Keratinocyte (primary cell): ENCODE results near the gene ACACA. TPM values are rescaled to one million over a fixed set of nuclear protein-coding genes. Genes with fewer than 3 reads are reported as not detected.

ENCODE experiments used
- DNase-seq: peaks from one replicate; pipeline ENCODE4 v3.0.0-alpha.2; 2011; ENCODE audit warnings: low read depth, missing footprints, low spot score
- FAIRE-seq: peaks from 2 replicates; lab custom pipeline; 2011; peaks lifted over from hg19 to GRCh38; lab: Jason Lieb, UNC
- H2AFZ ChIP-seq: 2 replicates; pipeline ENCODE4 v1.6.0; 2012; ENCODE audit warnings: low read length, control low read depth, inconsistent platforms; ENCODE audit not compliant: control insufficient read depth
- H3K27ac ChIP-seq: 2 replicates; pipeline ENCODE4 v1.5.1; 2011; ENCODE audit warnings: low read length; ENCODE audit not compliant: control insufficient read depth, insufficient read depth
- H3K27me3 ChIP-seq: 3 replicates; pipeline ENCODE4 v1.6.0; 2011; ENCODE audit warnings: low read length; ENCODE audit not compliant: control insufficient read depth, insufficient read depth; ENCODE audit errors: extremely low read depth
- H3K36me3 ChIP-seq, 2 experiments: 2 replicates in 1 of 2; 3 replicates in 1 of 2; pipeline ENCODE4 v1.5.1; 2011; ENCODE audit warnings: low read length in 2 of 2, mild to moderate bottlenecking in 1 of 2; ENCODE audit not compliant: control insufficient read depth in 2 of 2, insufficient read depth in 2 of 2; ENCODE audit errors: extremely low read depth in 1 of 2
- H3K4me1 ChIP-seq: 3 replicates; pipeline ENCODE4 v1.5.1; 2011; ENCODE audit warnings: low read length; ENCODE audit not compliant: control insufficient read depth, insufficient read depth; ENCODE audit errors: extremely low read depth
- H3K4me2 ChIP-seq: 3 replicates; pipeline ENCODE4 v1.6.0; 2011; ENCODE audit warnings: low read depth, low read length; ENCODE audit not compliant: control insufficient read depth, insufficient read depth; ENCODE audit errors: extremely low read depth
- H3K4me3 ChIP-seq, 3 experiments: fragments of 200-600 bp in 1 of 3; sonication (generic) in 1 of 3; 2 replicates in 2 of 3; 3 replicates in 1 of 3; pipeline ENCODE4 v1.5.1; 2011 to 2016; ENCODE audit warnings: low read length in 3 of 3, mild to moderate bottlenecking in 3 of 3, control low read depth in 2 of 3, inconsistent platforms in 1 of 3, low read depth in 1 of 3, mixed read lengths in 1 of 3, mixed run types in 1 of 3, moderate library complexity in 1 of 3; ENCODE audit not compliant: control insufficient read depth in 2 of 3, insufficient read depth in 2 of 3; ENCODE audit errors: extremely low read depth in 1 of 3
- H3K79me2 ChIP-seq: 2 replicates; pipeline ENCODE4 v1.6.0; 2012; ENCODE audit warnings: low read length; ENCODE audit not compliant: control insufficient read depth, insufficient read depth
- H3K9ac ChIP-seq: 3 replicates; pipeline ENCODE4 v1.6.0; 2011; ENCODE audit warnings: low read length; ENCODE audit not compliant: control insufficient read depth, insufficient read depth; ENCODE audit errors: extremely low read depth
- H3K9me1 ChIP-seq: 3 replicates; pipeline ENCODE4 v1.6.0; 2011; ENCODE audit warnings: low read length; ENCODE audit not compliant: control insufficient read depth, insufficient read depth; ENCODE audit errors: extremely low read depth
- H3K9me3 ChIP-seq: 2 replicates; pipeline ENCODE4 v1.5.1; 2012; ENCODE audit warnings: low read depth, low read length; ENCODE audit not compliant: control insufficient read depth
- H4K20me1 ChIP-seq: 3 replicates; pipeline ENCODE4 v1.6.0; 2011; ENCODE audit warnings: low read length; ENCODE audit not compliant: control insufficient read depth, insufficient read depth; ENCODE audit errors: extremely low read depth
- CTCF ChIP-seq, 3 experiments: IDR thresholded peaks in 1 of 3; conservative IDR thresholded peaks in 1 of 3; optimal IDR thresholded peaks in 1 of 3; 2 replicates in 2 of 3; 3 replicates in 1 of 3; pipeline versions ENCODE3 to v1.5.1; 2011; ENCODE audit warnings: low read length in 3 of 3, mild to moderate bottlenecking in 3 of 3, moderate library complexity in 2 of 3, control low read depth in 1 of 3, inconsistent platforms in 1 of 3; ENCODE audit not compliant: insufficient read depth in 2 of 3; ENCODE audit errors: extremely low read depth in 1 of 3
- EZH2 ChIP-seq: IDR thresholded peaks from one replicate; pipeline ENCODE4 v1.6.1; 2012; ENCODE audit warnings: inconsistent platforms, mild to moderate bottlenecking, low read length, moderate library complexity
- dilution Hi-C: fragments of 300-500 bp; cut with MboI; formaldehyde crosslinking; loops from one replicate; pipeline ENCODE4 v1.7.0; 2020; ENCODE audit warnings: low sequenced_read_pairs; ENCODE audit not compliant: extremely low pct_ligation_motif_present
- polyA plus RNA-seq, 5 experiments: library from polyadenylated mRNA; depleted of rRNA in 3 of 5; stranded (reverse) in 3 of 5; stranded (forward) in 1 of 5; unstranded in 1 of 5; fragments of >200 nt; gene quantifications; 1 replicate in 1 of 5; 2 replicates in 3 of 5; 3 replicates in 1 of 5; pipeline versions ENCODE4 v1.2.1 to v1.2.3, GENCODE V29; 2011 to 2012; ENCODE audit warnings: missing spikeins in 2 of 5, low read depth in 1 of 5, low replicate concordance in 1 of 5

The ACACA gene
- polyA plus RNA-seq, 1 donor (not counting 4 experiments of a cell fraction or from before 2014, with no cell fraction given): 85.8 TPM

GRCh38 chr17:37133136-37133535, 273.5 kb downstream of the ACACA start:
- Histone ChIP-seq H2AFZ (no peak overlapping the region), H3K9me3 (no peaks in the 10 kb centered on the region), H3K4me2 (no peak overlapping the region), H3K36me3 (peaks cover 17 to 29% of the 10 kb centered on the region in 2 experiments), H3K9ac (no peak overlapping the region), H3K4me1 (no peaks in the 10 kb centered on the region), H3K27me3 (no peaks in the 10 kb centered on the region), H4K20me1 (no peaks in the 10 kb centered on the region), H3K9me1 (no peaks in the 10 kb centered on the region), H3K27ac (no peak overlapping the region), H3K4me3 (no peak overlapping the region), H3K79me2 (no peaks in the 10 kb centered on the region)
- no peak for TF ChIP-seq CTCF (optimal IDR thresholded peaks at IDR 0.05 in 1 of 3, IDR thresholded peaks at IDR 0.05 in 1 of 3, conservative IDR thresholded peaks at IDR 0.05 in 1 of 3; ENCODE audit: extremely low read depth in 1 of 3, insufficient read depth in 2 of 3, low read length in 3 of 3)
- no peak for TF ChIP-seq EZH2
- DNase-seq: no peak
- FAIRE-seq: no peak
- dilution Hi-C loops: no loop called here

GRCh38 chr17:37131669-37132611, 274.7 kb downstream of the ACACA start:
- no peak overlapping the region for H3K4me2 ChIP-seq
- no peak overlapping the region for H3K4me3 ChIP-seq
- H3K9ac ChIP-seq: no peak overlapping the region
- H3K36me3 ChIP-seq: peaks cover 20 to 34% of the 10 kb centered on the region in 2 experiments
- H3K9me3 ChIP-seq: no peaks in the 10 kb centered on the region
- TF ChIP-seq EZH2 (no peak), CTCF (optimal IDR thresholded peaks at IDR 0.05 in 1 of 3, IDR thresholded peaks at IDR 0.05 in 1 of 3, conservative IDR thresholded peaks at IDR 0.05 in 1 of 3; ENCODE audit: extremely low read depth in 1 of 3, insufficient read depth in 2 of 3, low read length in 3 of 3) (no peak)
- H3K27ac ChIP-seq: no peak overlapping the region
- FAIRE-seq (no peak), DNase-seq (no peak)
- dilution Hi-C loops: no loop called here
- H3K9me1 ChIP-seq: no peaks in the 10 kb centered on the region
- H3K27me3 ChIP-seq: no peaks in the 10 kb centered on the region
- no peaks in the 10 kb centered on the region for H3K4me1 ChIP-seq
- H4K20me1 ChIP-seq: no peaks in the 10 kb centered on the region
- no peak overlapping the region for H2AFZ ChIP-seq
- no peaks in the 10 kb centered on the region for H3K79me2 ChIP-seq
